ENCODE results near the gene FBXW12.

- TF ChIP-seq CTCF (IDR thresholded peaks at IDR 0.05) (no peak), POLR2A (IDR thresholded peaks at IDR 0.05) (no peak), POLR2AphosphoS5 (IDR thresholded peaks at IDR 0.05) (no peak), EP300 (IDR thresholded peaks at IDR 0.05) (no peak)
Observed at GRCh38 chr3:48423883-48424695, 52.1 kb downstream of the FBXW12 start.
